Activated T-helper 2 cell treated with anti-CD3 and anti-CD28 coated beads, Interferon-gamma antibody, Interleukin-2, Interleukin-4, amounts not matched to agents 10 μg/mL and 5 μg/mL and 100 μg/mL, durations not matched to agents 14 hours and 24 hours and 36 hours (primary cell): ENCODE measurements around the gene SLC9C1. TPM values are rescaled to one million over a fixed set of nuclear protein-coding genes. Genes with fewer than 3 reads are reported as not detected.

ENCODE experiments used
- DNase-seq: peaks from one replicate; pipeline ENCODE4 v3.0.0; 2021; ENCODE audit warnings: low spot score
- H3K27ac Mint-ChIP-seq: one replicate; pipeline ENCODE4 v1.8.0; 2021; ENCODE audit warnings: mixed read lengths
- H3K27me3 Mint-ChIP-seq: one replicate; pipeline ENCODE4 v1.8.0; 2021; ENCODE audit warnings: low read depth, mixed read lengths
- H3K36me3 Mint-ChIP-seq: one replicate; pipeline ENCODE4 v1.8.0; 2021; ENCODE audit warnings: low read depth, mixed read lengths
- H3K4me1 Mint-ChIP-seq: one replicate; pipeline ENCODE4 v1.8.0; 2021; ENCODE audit warnings: low read depth, mixed read lengths
- H3K4me3 Mint-ChIP-seq: one replicate; pipeline ENCODE4 v1.8.0; 2021; ENCODE audit warnings: low read depth, mild to moderate bottlenecking, moderate library complexity, mixed read lengths
- H3K9me3 Mint-ChIP-seq: one replicate; pipeline ENCODE4 v1.8.0; 2021; ENCODE audit warnings: mixed read lengths
- intact Hi-C: fragments of 100-400 bp; cut with micrococcal nuclease; formaldehyde crosslinking; loops from one replicate; pipeline ENCODE4 v1.15.1; 2023
- total RNA-seq: library from RNA; stranded (reverse); gene quantifications from 2 replicates; pipeline ENCODE4 v1.2.3, GENCODE V29; 2022

Gene SLC9C1
- total RNA-seq, 1 donor from 2014 or later: not detected

DNA sequence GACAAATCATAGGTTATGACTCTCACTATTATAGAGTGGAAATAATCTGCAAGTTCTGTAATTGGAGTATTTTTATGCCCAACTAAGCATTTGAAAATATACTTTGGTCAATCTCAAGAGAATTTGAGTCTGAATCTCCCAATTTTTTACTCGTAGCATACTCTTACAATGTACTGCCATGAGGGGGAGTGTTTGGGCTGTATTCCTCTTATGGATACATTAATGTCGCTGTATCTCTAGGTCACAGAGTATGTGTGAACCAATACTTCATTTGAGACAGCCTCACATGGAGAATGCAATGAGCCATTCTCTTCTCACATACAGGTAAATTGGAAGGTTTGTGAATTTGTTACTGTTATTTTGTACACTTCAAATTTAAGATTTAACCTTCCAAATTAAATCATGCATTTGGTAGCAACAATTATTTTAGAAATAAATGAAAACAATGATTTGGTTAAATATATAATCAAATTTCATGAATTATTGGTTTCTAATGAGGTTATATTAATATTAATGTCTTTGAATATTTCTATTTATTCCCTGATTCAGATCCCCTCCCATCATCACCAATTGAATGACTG, 33.4 kb upstream of the SLC9C1 start:
- Mint-ChIP-seq H3K27me3 (peaks cover 2% of the 10 kb centered on the region), H3K9me3 (no peaks in the 10 kb centered on the region), H3K4me1 (peaks cover 3% of the 10 kb centered on the region), H3K27ac (no peak overlapping the region), H3K36me3 (no peaks in the 10 kb centered on the region), H3K4me3 (no peak overlapping the region)
- intact Hi-C loops: loop anchor here (1.0 to 5.0 kb wide), 5 partner anchors 35 to 215 kb away; partner anchors contain the start of gene SLC9C1
- peak; percentile 28 for DNase-seq

DNA sequence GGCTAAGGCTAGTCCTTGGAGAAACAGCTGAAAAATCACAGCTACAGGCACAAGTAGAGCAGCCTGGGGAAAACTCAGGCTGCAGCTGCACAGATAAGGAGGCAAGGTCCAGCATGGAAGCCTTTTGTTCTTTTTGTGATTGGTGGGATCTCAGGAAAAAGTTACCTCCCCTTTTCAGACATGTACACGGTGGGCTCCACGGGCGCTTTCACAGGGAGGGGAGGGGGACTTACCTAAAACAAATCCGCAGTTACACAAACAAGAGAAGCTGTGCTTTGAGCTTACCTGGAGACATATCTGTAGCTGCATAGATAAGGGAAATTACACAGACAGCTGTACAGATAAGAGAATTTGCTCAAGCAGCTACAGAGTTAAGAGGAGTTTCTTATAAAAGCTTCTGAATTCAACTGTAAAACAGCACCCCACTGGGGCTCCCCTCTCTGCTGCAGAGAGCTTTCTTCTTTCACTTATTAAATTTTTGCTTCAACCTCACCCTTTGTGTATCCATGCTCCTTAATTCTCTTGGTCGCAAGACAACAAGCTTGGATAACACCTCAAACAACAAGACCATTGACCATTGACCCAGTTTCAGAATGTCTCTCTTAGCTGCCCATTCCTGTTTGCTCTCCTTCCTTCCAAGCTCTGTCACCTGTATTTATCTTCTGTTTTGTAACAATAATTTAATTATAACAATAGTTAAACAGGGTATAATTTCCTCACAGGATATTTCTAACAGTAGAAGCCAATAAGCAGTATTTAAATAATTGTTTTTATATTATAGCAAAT, 28.0 kb upstream of the SLC9C1 start:
- Mint-ChIP-seq H3K4me3 (no peak overlapping the region), H3K27me3 (peaks cover 5% of the 10 kb centered on the region)
- intact Hi-C loops: no loop called here

DNA sequence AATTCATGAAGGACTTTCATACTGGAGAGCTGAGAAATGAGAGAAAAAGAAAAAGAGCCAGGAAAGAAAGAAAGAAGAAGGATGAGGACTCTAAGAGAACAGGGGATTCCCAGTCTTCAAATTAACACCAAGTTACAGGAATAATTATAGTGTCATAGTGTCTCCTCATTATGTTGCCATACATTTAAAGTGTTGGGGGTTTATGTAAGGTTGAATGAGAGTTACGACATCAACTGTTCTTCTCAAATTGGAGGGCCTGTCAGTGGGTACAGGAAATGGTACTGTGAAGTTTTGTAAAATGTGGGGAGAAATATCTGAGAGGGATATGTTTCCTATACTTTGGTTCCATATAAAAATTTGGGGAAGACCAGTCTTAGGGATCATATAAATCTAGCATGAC, 26.7 kb upstream of the SLC9C1 start:
- Mint-ChIP-seq H3K27me3 (peaks cover 5% of the 10 kb centered on the region), H3K36me3 (peaks cover 4% of the 10 kb centered on the region), H3K4me3 (no peak overlapping the region), H3K27ac (no peak overlapping the region), H3K4me1 (peaks cover 10% of the 10 kb centered on the region), H3K9me3 (no peaks in the 10 kb centered on the region)
- intact Hi-C loops: no loop called here
- DNase-seq: no peak

More for the DNA sequence above, 28.0 kb upstream of the SLC9C1 start:
- Mint-ChIP-seq H3K9me3 (no peaks in the 10 kb centered on the region), H3K27ac (no peak overlapping the region), H3K4me1 (peaks cover 13% of the 10 kb centered on the region), H3K36me3 (no peaks in the 10 kb centered on the region)
- DNase-seq: no peak

DNA sequence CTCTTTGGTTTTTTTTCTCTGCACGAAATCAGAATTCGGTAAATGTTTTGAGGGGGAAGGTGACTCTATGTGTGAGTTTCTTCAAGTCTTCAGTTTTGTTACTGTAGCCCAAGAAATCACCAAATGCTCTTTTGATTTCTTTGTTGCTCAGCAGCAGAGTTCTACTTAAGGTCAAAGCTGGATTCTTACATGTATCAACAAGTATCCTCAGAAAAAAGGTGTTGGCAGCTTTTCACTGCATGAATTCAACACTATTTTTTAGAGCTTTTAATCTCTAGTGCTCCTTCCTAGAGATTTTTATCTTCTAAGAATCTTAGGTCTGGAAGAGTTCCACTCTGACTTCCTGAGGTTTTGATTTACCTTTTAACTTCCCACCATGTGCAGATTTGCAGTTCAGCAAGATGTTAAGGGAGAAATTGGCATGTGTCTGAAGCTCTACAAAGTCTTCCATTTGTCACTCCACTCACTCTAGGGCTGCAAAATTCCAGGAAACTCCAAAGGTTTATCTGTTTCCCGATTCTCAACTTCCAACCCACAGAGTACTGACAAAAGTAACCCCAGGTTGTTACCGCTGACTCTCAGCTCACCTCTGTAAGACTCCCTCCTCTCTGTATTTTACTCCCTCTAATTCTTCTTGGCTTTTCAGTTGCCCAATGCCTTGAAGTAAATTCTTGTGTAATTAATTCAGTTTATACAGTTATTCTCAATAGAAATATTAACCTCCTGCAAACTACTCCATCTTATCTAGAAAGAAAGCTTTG, 25.7 kb upstream of the SLC9C1 start:
- Mint-ChIP-seq H3K4me1 (peaks cover 10% of the 10 kb centered on the region), H3K4me3 (no peak overlapping the region), H3K27ac (no peak overlapping the region), H3K27me3 (peaks cover 3% of the 10 kb centered on the region), H3K9me3 (peaks cover 6% of the 10 kb centered on the region), H3K36me3 (peaks cover 8% of the 10 kb centered on the region)
- intact Hi-C loops: no loop called here
- DNase-seq: no peak

DNA sequence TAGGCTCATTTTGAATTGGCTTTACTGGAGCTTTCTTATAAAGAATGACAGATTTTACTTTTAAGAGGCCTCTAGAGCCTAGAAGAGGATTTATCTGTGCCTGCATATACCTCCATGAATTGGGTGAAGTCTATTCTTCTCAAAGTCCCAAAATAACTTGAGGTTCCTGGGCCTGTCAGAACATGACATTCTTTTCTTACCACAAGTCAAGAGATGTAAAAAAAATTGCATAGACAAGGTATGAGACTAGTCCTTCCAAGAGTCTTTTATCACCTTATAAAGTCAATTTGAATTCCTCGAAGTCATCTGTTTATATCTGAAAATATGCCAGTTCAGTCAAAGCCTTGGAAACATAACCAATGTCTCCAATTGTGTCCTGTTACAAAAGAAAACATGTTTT, 21.8 kb upstream of the SLC9C1 start:
- no peaks in the 10 kb centered on the region for H3K27me3 Mint-ChIP-seq
- peaks cover 18% of the 10 kb centered on the region for H3K4me1 Mint-ChIP-seq
- H3K36me3 Mint-ChIP-seq: peaks cover 11% of the 10 kb centered on the region
- H3K9me3 Mint-ChIP-seq: peaks cover 13% of the 10 kb centered on the region
- no peak overlapping the region for H3K4me3 Mint-ChIP-seq
- DNase-seq: no peak
- intact Hi-C loops: no loop called here
- H3K27ac Mint-ChIP-seq: no peak overlapping the region

DNA sequence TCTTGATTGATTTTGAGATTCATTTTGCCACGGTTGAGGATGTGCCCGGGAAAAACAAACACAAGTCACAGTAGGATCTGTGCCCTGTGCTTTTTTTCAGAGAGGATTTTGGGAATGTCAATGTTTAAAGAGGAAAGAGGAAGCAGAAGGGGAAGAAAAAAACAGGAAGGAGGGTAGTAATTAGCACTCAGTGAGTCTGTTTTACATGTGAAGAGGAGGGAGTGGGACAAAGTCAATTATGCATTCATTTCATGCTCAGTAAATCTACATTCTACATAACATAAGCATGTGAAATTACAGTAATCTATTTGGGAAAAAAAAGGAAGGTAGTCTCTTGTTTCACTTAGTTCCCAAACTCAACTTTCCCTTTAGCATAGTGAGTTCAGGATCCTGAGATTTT, 20.6 kb upstream of the SLC9C1 start:
- Mint-ChIP-seq H3K9me3 (peaks cover 13% of the 10 kb centered on the region), H3K4me1 (peaks cover 12% of the 10 kb centered on the region), H3K27me3 (no peaks in the 10 kb centered on the region), H3K4me3 (no peak overlapping the region), H3K36me3 (peaks cover 11% of the 10 kb centered on the region), H3K27ac (no peak overlapping the region)
- intact Hi-C loops: no loop called here
- DNase-seq: no peak

DNA sequence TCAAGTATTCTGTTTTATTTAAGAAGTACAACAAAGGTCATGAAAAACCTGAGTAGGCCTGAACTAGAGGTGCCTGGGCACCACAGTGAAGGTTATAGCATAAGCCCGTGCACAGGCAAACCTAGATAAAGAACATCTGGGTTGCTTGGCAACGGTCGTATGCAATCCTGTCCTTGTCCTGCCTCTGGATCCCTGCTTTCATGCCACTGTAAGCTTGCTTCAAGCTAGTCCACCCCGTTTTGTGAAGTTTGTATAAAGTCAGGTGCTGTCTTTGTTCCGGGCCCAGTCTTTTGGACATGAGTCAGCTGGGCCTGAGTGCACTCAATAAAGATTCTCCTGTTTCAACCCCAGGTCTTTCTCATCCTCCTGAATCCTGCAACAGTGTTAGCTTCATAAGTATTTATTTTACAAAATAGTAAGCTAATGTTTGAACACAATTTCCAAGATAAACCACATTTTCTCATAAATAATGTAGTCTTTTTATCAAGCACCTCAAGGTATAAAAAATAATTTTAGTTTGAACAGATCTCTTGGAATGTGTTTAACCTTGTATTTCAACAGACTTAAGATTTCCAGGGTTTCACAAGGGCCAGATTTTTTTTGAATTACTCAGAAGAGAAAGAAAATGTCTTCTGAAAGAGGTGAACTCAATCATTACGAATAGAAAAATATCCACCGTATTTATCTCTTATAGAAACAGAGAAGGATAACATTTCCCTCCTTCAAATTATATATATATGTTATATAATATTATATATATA, 14.3 kb upstream of the SLC9C1 start:
- peaks cover 7% of the 10 kb centered on the region for H3K4me1 Mint-ChIP-seq
- intact Hi-C loops: no loop called here
- DNase-seq: no peak
- no peak overlapping the region for H3K4me3 Mint-ChIP-seq
- no peaks in the 10 kb centered on the region for H3K9me3 Mint-ChIP-seq
- no peaks in the 10 kb centered on the region for H3K27me3 Mint-ChIP-seq
- H3K36me3 Mint-ChIP-seq: no peaks in the 10 kb centered on the region
- H3K27ac Mint-ChIP-seq: no peak overlapping the region

DNA sequence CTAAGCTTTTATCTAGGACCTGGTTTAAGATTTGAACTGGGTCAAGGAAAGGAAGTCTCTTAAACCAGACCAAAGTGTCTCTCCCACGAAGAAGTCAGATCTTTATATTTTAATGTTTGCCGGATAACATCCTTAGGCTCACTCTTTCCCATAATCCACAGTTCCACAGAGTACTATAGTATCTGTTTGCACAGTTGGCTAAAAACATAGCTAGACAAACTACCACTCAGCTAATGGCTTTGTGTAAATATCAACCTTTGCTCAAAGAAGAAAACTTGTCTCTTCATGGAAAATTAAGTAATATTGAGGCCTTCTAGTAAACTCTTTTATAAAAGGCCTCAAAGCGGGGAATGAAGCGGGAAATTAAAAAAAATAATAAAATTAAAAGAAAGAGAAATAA, 13.5 kb upstream of the SLC9C1 start:
- intact Hi-C loops: no loop called here
- Mint-ChIP-seq H3K9me3 (no peaks in the 10 kb centered on the region), H3K27me3 (no peaks in the 10 kb centered on the region), H3K4me1 (peaks cover under 1% of the 10 kb centered on the region), H3K36me3 (no peaks in the 10 kb centered on the region), H3K27ac (no peak overlapping the region), H3K4me3 (no peak overlapping the region)
- no peak for DNase-seq

DNA sequence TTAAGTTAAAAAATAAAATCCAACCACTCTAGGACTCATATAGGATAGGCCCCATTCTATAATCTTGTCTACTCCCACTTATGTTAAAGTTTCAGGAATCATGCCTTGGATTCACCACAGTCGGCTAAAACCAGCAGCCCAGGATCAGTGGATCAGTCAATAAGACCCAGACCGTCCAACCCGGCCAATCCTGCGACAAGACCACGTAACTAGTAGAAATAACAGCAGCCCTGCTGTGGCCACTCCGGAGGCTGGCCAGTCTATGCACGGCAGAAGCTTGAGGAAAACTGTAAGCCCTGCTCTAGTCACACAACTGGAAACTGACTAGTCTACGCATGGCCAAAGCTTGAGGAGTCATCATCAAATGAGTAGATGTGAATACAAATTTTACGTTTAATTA, 12.8 kb upstream of the SLC9C1 start:
- intact Hi-C loops: no loop called here
- Mint-ChIP-seq H3K4me1 (no peaks in the 10 kb centered on the region), H3K36me3 (peaks cover 4% of the 10 kb centered on the region)

DNA sequence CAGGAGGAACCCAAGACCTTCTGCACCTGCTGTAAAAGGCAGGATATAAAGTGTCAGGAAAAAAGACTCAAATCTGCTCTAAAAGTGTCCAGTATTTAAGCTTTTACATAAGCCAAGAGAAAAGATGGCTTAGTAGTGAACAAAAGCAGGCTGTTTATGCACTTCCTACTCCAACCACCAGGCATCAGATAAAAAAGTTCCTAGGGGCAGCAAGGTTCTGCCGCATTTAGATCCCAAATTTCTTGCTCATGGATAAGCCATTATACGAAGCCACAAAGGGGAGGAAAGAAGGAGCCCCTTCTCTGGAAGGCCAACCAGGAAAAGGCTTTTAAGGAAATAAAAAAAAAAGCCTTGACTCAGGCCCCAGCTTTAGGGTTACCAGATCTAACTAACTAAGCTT, 10.6 kb upstream of the SLC9C1 start:
- intact Hi-C loops: loop anchor here (5.0 kb wide), 1 partner anchor 167 kb away; no protein-coding TSS in a partner anchor
- DNase-seq: no peak
- no peak overlapping the region for H3K4me3 Mint-ChIP-seq
- H3K36me3 Mint-ChIP-seq: peaks cover 4% of the 10 kb centered on the region
- peaks cover 5% of the 10 kb centered on the region for H3K4me1 Mint-ChIP-seq
- no peaks in the 10 kb centered on the region for H3K27me3 Mint-ChIP-seq
- H3K27ac Mint-ChIP-seq: no peak overlapping the region
- no peaks in the 10 kb centered on the region for H3K9me3 Mint-ChIP-seq

More for the DNA sequence above, 12.8 kb upstream of the SLC9C1 start:
- no peaks in the 10 kb centered on the region for H3K27me3 Mint-ChIP-seq
- no peaks in the 10 kb centered on the region for H3K9me3 Mint-ChIP-seq
- no peak for DNase-seq
- H3K4me3 Mint-ChIP-seq: no peak overlapping the region
- no peak overlapping the region for H3K27ac Mint-ChIP-seq

DNA sequence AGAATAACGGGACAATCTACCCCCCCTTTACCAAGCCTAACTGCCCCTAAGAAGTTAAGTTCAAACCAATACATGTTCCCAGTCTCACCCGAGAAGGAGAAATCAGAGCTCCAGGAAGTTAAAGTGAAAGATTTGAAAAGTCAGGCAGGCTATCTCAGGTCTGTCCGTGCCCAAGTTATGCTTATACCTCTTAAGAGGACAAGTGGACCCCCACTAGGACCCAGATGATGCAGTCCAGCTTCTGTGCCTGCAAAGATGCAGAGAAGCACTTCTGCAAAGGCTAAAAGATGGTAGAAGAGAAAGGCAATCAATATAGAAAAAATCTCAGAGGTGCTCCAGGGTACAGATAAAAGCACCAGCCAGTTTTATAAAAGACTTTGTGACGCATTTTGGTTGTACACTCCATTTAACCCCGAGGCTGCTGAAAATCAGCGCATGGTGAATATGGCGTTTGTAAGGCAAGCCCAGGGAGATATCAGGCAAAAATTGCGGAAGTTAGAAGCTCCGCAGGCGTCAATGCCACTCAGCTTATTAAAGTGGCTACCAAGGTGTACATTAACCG, 9.8 kb upstream of the SLC9C1 start:
- intact Hi-C loops: loop anchor here (5.0 kb wide), 1 partner anchor 167 kb away; no protein-coding TSS in a partner anchor
- H3K4me3 Mint-ChIP-seq: no peak overlapping the region
- no peak overlapping the region for H3K27ac Mint-ChIP-seq
- H3K9me3 Mint-ChIP-seq: no peaks in the 10 kb centered on the region
- H3K36me3 Mint-ChIP-seq: peaks cover 4% of the 10 kb centered on the region
- no peaks in the 10 kb centered on the region for H3K27me3 Mint-ChIP-seq
- H3K4me1 Mint-ChIP-seq: peaks cover 6% of the 10 kb centered on the region
- DNase-seq: no peak
